ENCODE data around the gene TRPM3.

Gene TRPM3

GRCh38 chr9:70569791-70570190, 551.6 kb downstream of the TRPM3 start:
- DNase-seq = no peak

DNA sequence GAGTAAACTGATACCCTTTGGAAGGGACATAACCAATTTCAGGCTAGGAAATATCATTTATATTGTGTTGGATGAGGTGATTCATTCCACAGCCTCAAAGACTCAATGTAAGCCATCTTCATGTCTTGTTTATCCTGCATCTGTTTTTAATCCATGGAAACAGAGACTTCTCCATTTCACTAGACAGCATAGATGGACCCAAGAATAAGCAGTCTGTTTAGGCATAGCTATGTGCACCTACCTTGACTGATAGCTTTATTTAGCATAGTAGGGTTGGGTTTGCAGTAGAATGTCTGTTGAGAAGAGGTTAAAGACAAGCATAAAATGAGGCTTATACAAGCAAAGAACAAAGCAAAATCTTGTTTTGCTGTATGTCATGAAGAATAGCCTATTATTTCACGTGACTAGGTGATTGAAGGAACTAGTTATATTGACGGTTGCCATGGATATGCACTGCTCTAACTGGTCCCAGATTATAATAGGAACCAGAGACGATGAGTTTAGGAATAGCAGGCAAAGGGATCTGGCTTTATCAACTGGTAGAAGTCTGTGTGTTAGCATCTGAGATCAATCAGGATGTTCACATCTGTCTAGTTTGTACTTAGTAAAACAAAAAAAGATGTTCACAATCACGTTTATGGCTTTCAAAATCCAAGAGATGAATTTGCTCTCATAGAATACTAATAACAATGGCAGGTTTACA, 552.2 kb downstream of the TRPM3 start:
- no peak for DNase-seq

DNA sequence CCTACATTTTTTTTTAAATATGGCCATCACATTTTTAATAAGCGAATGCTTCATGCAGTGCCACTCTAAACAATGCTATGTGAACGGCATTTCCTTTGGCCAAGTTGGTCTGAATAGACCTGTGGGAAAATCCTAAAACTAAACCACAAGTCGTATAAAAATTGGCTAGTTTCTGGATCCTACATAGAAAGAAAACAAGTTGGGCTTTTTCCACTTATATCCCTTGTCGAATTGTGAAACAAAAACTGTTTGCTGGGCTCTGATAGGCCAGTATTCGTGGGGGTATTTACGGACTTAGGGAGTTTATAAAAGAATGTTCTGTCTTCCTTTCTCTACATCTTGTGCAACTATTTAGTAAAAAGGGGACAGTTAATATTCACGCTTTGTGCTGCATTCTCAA, 553.9 kb downstream of the TRPM3 start:
- no peak for DNase-seq

- DNase-seq = no peak
These were observed 554.7 kb downstream of the TRPM3 start for GRCh38 chr9:70566751-70567150.

GRCh38 chr9:70566066-70566465, 555.4 kb downstream of the TRPM3 start:
- no peak for DNase-seq

DNA sequence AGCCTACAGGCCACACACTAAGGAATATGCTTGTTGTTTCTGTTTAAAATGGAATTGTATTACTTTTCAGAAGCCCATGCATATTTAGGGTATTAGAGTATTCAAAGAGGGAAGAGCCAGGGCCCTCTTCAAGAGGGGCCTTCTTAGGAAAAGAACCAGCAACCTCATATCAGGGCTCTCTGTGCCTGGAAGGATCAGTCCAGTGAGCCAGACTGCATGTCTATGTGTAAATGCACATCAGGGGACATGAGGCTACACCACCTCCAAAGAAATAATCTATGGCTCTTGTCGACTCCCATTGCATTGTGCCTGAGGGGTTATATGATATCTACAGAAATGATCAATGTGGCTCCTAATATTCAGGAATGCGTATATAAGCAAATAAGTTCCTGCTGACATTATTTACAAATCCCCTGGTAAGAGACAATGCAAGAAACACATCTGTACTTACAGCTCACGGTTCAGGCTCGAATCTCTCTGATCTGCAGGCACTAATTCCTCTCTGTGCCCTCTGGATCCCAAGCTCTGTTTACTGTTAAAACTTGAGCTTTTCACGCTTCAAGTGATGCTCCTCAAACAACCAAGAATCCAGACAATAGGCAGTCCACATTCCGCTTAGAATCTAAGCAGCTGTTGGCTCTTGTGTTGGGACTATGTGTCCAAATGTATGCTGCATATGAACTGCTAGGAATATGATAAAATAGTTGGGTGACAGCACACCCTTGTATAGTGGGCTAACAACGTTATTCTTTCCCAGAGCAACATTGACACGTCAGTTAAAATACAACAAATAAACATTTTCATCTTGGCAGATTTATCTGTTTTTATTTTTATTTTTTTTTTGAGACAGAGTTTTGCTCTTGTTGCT, 556.7 kb downstream of the TRPM3 start:
- no peak for DNase-seq

- no peak for DNase-seq
These were observed 557.8 kb downstream of the TRPM3 start for GRCh38 chr9:70563431-70564204.

DNA sequence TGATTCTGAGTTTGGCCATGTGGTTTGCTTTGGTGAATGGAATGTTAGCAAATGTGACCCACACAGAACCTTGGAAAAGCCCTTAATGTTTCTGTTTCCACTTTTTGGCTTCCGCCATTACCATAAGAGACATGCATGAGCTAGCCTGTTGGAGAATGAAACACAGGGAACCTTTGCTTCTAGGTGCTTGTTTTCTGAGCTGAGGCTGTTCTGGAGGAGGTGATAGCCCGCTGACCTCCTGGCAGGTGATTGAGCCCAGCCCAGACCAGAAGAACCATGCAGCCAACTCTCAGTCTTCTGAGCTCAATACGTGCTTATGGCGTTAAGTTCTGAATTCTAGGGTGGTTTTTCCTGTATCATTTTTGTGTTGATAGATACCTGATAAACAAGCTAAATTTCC, 558.4 kb downstream of the TRPM3 start:
- DNase-seq = no peak

GRCh38 chr9:70561786-70562395, 559.5 kb downstream of the TRPM3 start:
- DNase-seq = no peak

DNA sequence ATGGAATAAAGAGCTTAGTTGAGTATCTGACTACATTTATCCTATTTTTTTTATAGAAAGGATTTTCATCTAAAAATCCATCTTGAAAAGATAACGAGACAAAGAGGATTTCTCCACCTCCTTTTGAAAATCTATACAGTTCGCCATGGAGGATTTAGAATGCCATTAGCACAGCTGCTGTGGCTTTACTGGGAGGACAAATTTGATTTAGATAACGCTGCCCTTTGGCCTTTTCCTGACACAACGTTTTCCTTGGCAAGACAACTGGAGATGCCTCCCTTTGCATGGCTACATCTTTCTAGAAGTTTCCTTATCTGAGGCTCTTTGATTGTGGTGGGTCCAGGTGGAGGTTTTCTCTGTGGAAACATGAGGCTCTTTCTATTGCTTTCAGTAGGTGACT, 560.3 kb downstream of the TRPM3 start:
- no peak for DNase-seq

DNA sequence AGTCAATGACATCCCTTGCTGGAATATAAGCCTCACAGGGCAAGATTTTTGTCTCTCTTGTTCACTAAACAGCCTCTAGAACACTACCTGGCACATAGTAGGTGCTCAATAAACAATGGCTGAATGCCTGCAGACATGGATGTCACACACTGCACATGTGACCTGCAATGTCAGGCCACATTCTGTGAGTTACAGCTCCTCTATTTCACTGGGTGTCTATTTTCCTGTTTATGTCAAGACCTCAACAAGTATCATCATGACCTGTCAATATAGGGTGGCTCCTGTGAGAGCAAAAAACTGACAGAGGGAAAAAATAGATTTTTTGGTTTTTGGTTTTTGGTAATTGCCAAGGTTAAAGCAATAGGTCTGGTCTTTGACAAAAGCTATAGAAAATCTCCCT, 562.3 kb downstream of the TRPM3 start:
- no peak for DNase-seq

DNA sequence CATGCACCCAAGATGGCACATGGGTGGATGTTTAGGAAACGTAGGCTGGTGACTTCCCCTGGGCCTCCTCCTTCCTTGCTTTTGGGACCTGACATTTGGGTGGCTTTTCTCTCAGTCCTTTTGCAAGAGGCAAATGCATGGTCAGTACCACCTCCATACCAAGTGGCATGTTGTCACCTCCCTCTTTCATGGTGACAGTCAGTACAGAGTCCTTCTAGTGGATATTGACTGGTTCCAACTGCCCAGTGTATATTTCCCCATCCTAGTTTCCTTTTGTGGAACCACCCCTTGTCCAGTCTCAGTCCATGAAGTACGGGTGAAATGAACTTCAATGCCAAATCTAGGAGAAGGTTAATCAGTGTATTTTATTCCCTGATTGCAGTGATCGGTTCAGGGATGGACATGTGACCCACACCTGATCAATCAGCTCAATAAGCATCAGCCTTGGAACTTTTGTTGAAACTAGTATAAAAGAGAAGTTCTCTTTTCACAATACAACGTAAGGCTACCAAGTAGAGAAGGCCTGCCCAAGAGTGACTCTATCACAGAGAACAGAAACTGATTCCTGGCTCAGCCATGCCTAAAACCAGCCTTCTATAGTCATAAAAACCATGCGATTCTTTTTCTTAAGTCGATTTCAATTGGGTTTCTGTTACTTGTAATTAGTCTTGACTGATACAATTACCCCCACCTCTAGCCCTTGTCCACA, 563.6 kb downstream of the TRPM3 start:
- no peak for DNase-seq

GRCh38 chr9:70556771-70557170, 564.6 kb downstream of the TRPM3 start:
- no peak for DNase-seq

DNA sequence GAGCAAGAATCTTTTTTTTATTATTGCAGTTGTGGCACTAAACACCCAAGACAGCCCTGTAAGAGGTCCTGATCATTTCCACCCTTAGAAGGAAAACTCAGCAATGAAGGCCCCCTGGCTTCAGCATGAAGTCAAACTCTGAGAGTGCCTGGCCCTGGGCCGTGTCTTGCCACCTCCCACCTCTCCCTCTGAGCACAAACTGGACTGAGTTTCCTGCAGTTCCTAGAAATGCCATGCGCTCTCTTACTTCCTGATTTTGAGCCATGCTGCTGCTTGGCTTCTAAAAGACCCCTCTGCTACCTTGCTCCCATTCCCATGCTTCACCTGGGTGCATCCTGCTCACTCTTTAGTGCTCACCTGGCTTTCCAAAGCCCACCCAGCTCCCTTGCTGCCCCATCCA, 566.5 kb downstream of the TRPM3 start:
- no peak for DNase-seq

GRCh38 chr9:70553707-70554673, 567.4 kb downstream of the TRPM3 start:
- DNase-seq = no peak

- no peak for DNase-seq
These were observed 568.9 kb downstream of the TRPM3 start for GRCh38 chr9:70552561-70552960.

- no peak for DNase-seq
These were observed 569.6 kb downstream of the TRPM3 start for GRCh38 chr9:70551801-70552200.

DNA sequence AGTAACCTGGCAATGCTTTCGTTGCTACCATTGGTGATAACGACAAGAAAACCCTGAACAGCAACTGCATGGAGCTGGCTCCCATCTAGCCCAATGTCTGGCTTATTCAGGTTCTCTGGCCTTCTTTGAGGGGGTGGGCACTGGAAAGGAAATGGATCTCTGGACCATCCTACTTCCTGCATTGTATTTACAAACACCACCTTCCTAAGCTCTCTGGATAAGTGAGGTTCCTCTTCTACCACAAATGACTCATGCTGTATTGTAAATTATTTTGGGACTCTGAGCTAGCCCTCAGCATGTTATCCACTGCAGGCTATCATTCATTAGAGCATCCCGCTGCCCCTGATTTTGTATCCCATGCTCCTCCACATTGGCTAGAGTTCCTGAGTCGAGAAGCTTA, 570.0 kb downstream of the TRPM3 start:
- no peak for DNase-seq

DNA sequence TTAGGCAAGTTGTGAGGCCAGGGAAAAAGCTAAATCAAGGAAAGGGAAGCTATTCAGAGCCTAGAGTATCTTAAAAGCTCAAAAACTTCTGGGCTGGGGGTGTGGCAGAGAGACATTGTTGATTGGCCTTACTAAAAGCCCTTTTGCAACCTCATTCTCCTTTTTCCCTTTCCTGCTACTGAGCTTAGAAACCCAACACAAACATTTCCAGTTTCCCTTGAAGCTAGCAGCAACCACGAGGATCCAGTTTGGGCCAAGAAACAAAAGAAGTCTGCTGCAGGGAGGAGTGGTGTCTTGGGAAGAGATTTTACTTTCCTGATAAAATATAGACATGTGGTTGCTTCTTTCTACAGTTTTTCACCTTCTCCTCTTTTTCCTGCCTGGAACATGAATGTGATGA, 571.5 kb downstream of the TRPM3 start:
- no peak for DNase-seq

- no peak for DNase-seq
These were observed 579.0 kb downstream of the TRPM3 start for GRCh38 chr9:70542311-70542931.

DNA sequence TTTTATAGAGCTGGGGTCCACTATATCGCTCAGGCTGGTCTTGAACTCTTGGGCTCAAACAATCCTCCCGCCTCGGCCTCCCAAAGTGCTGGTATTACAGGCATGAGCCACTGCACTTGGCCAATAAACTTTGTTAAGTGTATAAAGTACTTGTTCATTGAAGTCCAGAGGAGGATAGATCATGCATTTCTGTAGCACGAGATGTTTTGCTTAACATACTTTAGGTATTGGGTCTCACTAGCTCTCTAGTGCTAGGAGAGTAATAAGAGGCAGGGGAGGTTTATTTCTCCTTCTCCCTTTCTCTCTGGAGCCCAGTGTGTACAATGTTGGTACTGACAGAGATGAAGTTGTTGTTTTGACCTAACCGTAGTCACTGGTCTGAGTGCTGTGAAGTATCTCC, 581.4 kb downstream of the TRPM3 start:
- no peak for DNase-seq

All from right forelimb (tissue), 1 donor.